IMR-90 (cell line): ENCODE data around the gene NUP210. TPM values are rescaled to one million over a fixed set of nuclear protein-coding genes. Genes with fewer than 3 reads are reported as not detected.

Experiments used
- ATAC-seq: fragments of 200-7000 bp; cut with Tn5 transposase; 2 replicates; pipeline ENCODE4 v1.9.1; 2020; ENCODE audit warnings: low read depth, mild to moderate bottlenecking, moderate library complexity
- BruUV-seq: library from RNA; stranded (reverse); fragments of 400-500 nt; replicated peaks from 2 replicates; lab custom pipeline; 2021; lab: Mats Ljungman, UMichigan
- CTCF ChIA-PET: fragments of 300-600 bp; formaldehyde crosslinking; extraction: SDS; loops from one replicate; lab custom pipeline; 2021; ENCODE audit warnings: antibody characterized with exemption; lab: Yijun Ruan, JAX
- POLR2A ChIA-PET: fragments of 300-600 bp; sonication (Branson Sonifier 250); formaldehyde crosslinking; loops from one replicate; lab custom pipeline; 2022; ENCODE audit warnings: antibody characterized with exemption; ENCODE audit not compliant: unreplicated experiment; lab: Charles Lee
- DNase-seq: peaks from one replicate; pipeline ENCODE4 v3.0.0; 2013
- H2AFZ ChIP-seq: replicated peaks from 2 replicates; pipeline ENCODE3; 2013; ENCODE audit warnings: low read length, mild to moderate bottlenecking; ENCODE audit not compliant: poor library complexity
- H2AK5ac ChIP-seq: 2 replicates; pipeline ENCODE4 v1.6.1; 2013; ENCODE audit warnings: low read depth, low read length, inconsistent platforms
- H2AK9ac ChIP-seq: replicated peaks from 2 replicates; pipeline ENCODE3; 2013; ENCODE audit warnings: mild to moderate bottlenecking, low read depth, low read length, moderate library complexity; ENCODE audit not compliant: poor library complexity
- H2BK120ac ChIP-seq: 2 replicates; pipeline ENCODE4 v1.6.1; 2013; ENCODE audit warnings: low read depth, low read length, inconsistent platforms
- H2BK15ac ChIP-seq: 3 replicates; pipeline ENCODE4 v1.6.1; 2013; ENCODE audit warnings: low read depth, low read length, inconsistent platforms
- H2BK20ac ChIP-seq: 2 replicates; pipeline ENCODE4 v1.6.1; 2013; ENCODE audit warnings: low read depth, mild to moderate bottlenecking, inconsistent platforms, low read length, moderate library complexity
- H2BK5ac ChIP-seq: 2 replicates; pipeline ENCODE4 v1.6.1; 2013; ENCODE audit warnings: mild to moderate bottlenecking, low read depth, low read length, inconsistent platforms; ENCODE audit not compliant: poor library complexity, severe bottlenecking
- H3K14ac ChIP-seq: replicated peaks from 2 replicates; pipeline ENCODE4 v1.6.1; 2013; ENCODE audit warnings: low read depth, low read length, inconsistent platforms
- H3K18ac ChIP-seq: 2 replicates; pipeline ENCODE4 v1.6.1; 2013; ENCODE audit warnings: low read depth, low read length, control low read depth
- H3K23ac ChIP-seq: 2 replicates; pipeline ENCODE4 v1.6.1; 2013; ENCODE audit warnings: low read depth, low read length, inconsistent platforms
- H3K27ac ChIP-seq: 2 replicates; pipeline ENCODE4 v1.5.1; 2013; ENCODE audit warnings: mild to moderate bottlenecking, control low read depth, low read length; ENCODE audit not compliant: insufficient read depth
- H3K27me3 ChIP-seq: 2 replicates; pipeline ENCODE4 v1.6.1; 2013; ENCODE audit warnings: low read length; ENCODE audit not compliant: control insufficient read depth, insufficient read depth
- H3K36me3 ChIP-seq: 2 replicates; pipeline ENCODE4 v1.6.1; 2013; ENCODE audit warnings: low read length, mixed read lengths; ENCODE audit not compliant: control insufficient read depth, insufficient read depth
- H3K4ac ChIP-seq: 2 replicates; pipeline ENCODE4 v1.6.1; 2013; ENCODE audit warnings: low read depth, low read length, inconsistent platforms
- H3K4me1 ChIP-seq: 2 replicates; pipeline ENCODE4 v1.6.1; 2013; ENCODE audit warnings: low read length, mixed read lengths; ENCODE audit not compliant: control insufficient read depth, insufficient read depth
- H3K4me2 ChIP-seq: 2 replicates; pipeline ENCODE4 v1.6.1; 2013; ENCODE audit warnings: low read depth, mild to moderate bottlenecking, control low read depth, low read length, moderate library complexity
- H3K4me3 ChIP-seq: 2 replicates; pipeline ENCODE4 v1.5.1; 2013; ENCODE audit warnings: low read depth, mild to moderate bottlenecking, control low read depth, low read length, moderate library complexity; ENCODE audit not compliant: insufficient read depth
- H3K56ac ChIP-seq: 2 replicates; pipeline ENCODE4 v1.6.1; 2013; ENCODE audit warnings: low read length, inconsistent platforms; ENCODE audit not compliant: insufficient read depth; ENCODE audit errors: extremely low read depth
- H3K79me1 ChIP-seq, 2 experiments: 2 replicates each; pipeline ENCODE4 v1.6.1; 2013; ENCODE audit warnings: low read length in 2 of 2, inconsistent platforms in 1 of 2, low read depth in 1 of 2
- H3K9ac ChIP-seq: 2 replicates; pipeline ENCODE4 v1.6.1; 2013; ENCODE audit warnings: low read depth, low read length, control low read depth
- H3K9me1 ChIP-seq: 2 replicates; pipeline ENCODE4 v1.6.1; 2013; ENCODE audit warnings: low read length, inconsistent platforms; ENCODE audit not compliant: insufficient read depth
- H3K9me3 ChIP-seq: 2 replicates; pipeline ENCODE4 v1.6.1; 2013; ENCODE audit warnings: low read length; ENCODE audit not compliant: control insufficient read depth, insufficient read depth
- H4K20me1 ChIP-seq: 2 replicates; pipeline ENCODE4 v1.6.1; 2013; ENCODE audit warnings: low read length, inconsistent platforms; ENCODE audit not compliant: insufficient read depth
- H4K5ac ChIP-seq: 2 replicates; pipeline ENCODE4 v1.6.1; 2013; ENCODE audit warnings: mild to moderate bottlenecking, low read depth, low read length, control low read depth
- H4K8ac ChIP-seq, 2 experiments: 2 replicates each; pipeline ENCODE4 v1.6.1; 2013; ENCODE audit warnings: low read depth in 2 of 2, low read length in 2 of 2, control low read depth in 1 of 2, inconsistent platforms in 1 of 2
- H4K91ac ChIP-seq: 2 replicates; pipeline ENCODE4 v1.6.1; 2013; ENCODE audit warnings: low read depth, low read length, inconsistent platforms; ENCODE audit not compliant: insufficient read depth
- BHLHE40 ChIP-seq: fragments of 150-350 bp; IDR thresholded peaks from 2 replicates; pipeline ENCODE4 v1.6.1; 2016; ENCODE audit warnings: mild to moderate bottlenecking, low read depth, low read length
- CEBPB ChIP-seq: IDR thresholded peaks from 2 replicates; pipeline ENCODE4 v1.6.1; 2012; ENCODE audit warnings: low read depth, low read length, improper control_type of control experiment
- FOS ChIP-seq: fragments of 150-350 bp; IDR thresholded peaks from 2 replicates; pipeline ENCODE4 v1.6.1; 2016; ENCODE audit warnings: low read depth, low read length
- MAFK ChIP-seq: IDR thresholded peaks from 2 replicates; pipeline ENCODE4 v1.6.1; 2012; ENCODE audit warnings: low read depth, low read length, improper control_type of control experiment
- MAZ ChIP-seq: IDR thresholded peaks from 2 replicates; pipeline ENCODE4 v1.6.1; 2012; ENCODE audit warnings: low read depth, mild to moderate bottlenecking, low read length, improper control_type of control experiment, moderate library complexity, borderline replicate concordance
- MXI1 ChIP-seq: IDR thresholded peaks from 2 replicates; pipeline ENCODE4 v1.6.1; 2012; ENCODE audit warnings: low read depth, mild to moderate bottlenecking, low read length, moderate library complexity, borderline replicate concordance
- RCOR1 ChIP-seq: IDR thresholded peaks from 2 replicates; pipeline ENCODE4 v1.6.1; 2012; ENCODE audit warnings: mild to moderate bottlenecking, low read length, improper control_type of control experiment; ENCODE audit not compliant: insufficient replicate concordance
- SMC3 ChIP-seq: fragments of 150-350 bp; IDR thresholded peaks from 2 replicates; pipeline ENCODE4 v1.6.1; 2016; ENCODE audit warnings: low read depth, mild to moderate bottlenecking, antibody characterized with exemption, low read length, moderate library complexity
- WGBS, 2 experiments: methylation state at CpG; one replicate each; pipeline versions ENCODE4 v1.1.5 to v1.1.7; 2013; ENCODE audit warnings: missing lambda C conversion rate in 2 of 2; ENCODE audit not compliant: insufficient read length in 1 of 2; ENCODE audit errors: extremely low coverage in 2 of 2; 5-methylcytosine and 5-hydroxymethylcytosine counted together
- dilution Hi-C: fragments of 300-500 bp; cut with HindIII; formaldehyde crosslinking; loops from one replicate; pipeline ENCODE4 v1.14.3; 2018; ENCODE audit warnings: low sequenced_read_pairs; ENCODE audit not compliant: unreplicated experiment
- in situ Hi-C: fragments of 300-500 bp; cut with MboI; formaldehyde crosslinking; loops from 3 replicates; pipeline ENCODE4 v1.14.3; 2019; ENCODE audit warnings: low sequenced_read_pairs, inconsistent platforms, mixed read lengths
- intact Hi-C: fragments of 100-400 bp; cut with micrococcal nuclease; formaldehyde crosslinking; loops from 2 replicates; pipeline ENCODE4 v1.10.0; 2022
- polyA plus RNA-seq, 3 experiments: library from polyadenylated mRNA; depleted of rRNA; stranded (reverse); fragments of >200 nt; gene quantifications; 2 replicates each; pipeline ENCODE4 v1.2.3, GENCODE V29; 2012; ENCODE audit warnings: low replicate concordance in 1 of 3
- total RNA-seq: library from RNA; depleted of rRNA; stranded (reverse); fragments of >200 nt; gene quantifications from 2 replicates; pipeline ENCODE4 v1.2.3, GENCODE V29; 2012
- TF ChIP-seq, protein P1 (sequence below): fragments of 150-350 bp; IDR thresholded peaks from 2 replicates; pipeline ENCODE4 v1.6.1; 2016; ENCODE audit warnings: low read depth, mild to moderate bottlenecking, low read length, moderate library complexity, borderline replicate concordance
- TF ChIP-seq, protein P2 (sequence below): conservative IDR thresholded peaks from 2 replicates; pipeline ENCODE4 v1.5.1; 2012; ENCODE audit warnings: mild to moderate bottlenecking, low read depth, low read length, improper control_type of control experiment

The NUP210 gene
- total and polyA plus RNA-seq, 2 of the 4 experiments (the other 2 are of a cell fraction) = under 0.01 to 0.03 TPM

DNA sequence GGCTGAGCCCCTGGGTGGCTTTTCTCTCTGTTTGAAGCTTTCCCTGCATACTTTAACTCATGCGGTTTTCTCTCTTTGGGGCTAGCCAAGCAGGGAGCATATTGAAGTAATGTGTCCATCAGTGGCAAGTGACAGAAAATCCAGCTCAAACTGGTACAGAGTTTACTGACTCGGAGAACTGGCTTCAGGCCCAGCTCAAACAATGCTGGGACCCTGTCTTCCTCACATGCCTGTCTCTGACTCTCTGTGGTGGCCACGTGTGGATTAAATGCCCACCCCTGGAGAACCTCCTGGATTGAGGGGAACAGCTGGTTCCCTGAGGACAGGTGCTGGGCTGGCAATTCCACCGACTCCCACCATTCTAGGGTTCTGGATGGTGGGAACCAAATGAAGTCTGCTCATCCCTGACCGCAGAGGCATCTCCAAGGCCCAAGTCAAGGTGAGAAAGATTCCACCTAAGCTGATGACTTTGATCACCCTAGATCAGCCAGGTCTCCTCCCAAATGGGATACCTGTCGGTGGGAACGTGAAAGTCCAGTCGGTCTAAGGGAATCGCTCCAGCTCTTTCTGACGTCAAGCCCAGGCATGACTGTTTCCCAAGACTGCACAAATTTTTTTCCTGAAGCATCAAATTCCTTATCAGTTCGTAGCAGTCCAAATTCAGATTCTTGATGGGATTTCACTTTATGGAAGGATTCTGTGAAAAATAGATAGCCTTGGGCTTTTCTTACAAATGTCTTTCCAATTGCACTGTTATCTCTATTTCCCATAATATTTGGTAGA, 43.7 kb upstream of the NUP210 start:
- Histone ChIP-seq H4K8ac (no peak overlapping the region), H2AK5ac (no peak overlapping the region), H4K91ac (no peak overlapping the region), H2BK15ac (no peak overlapping the region), H3K23ac (no peak overlapping the region), H3K9ac (no peak overlapping the region), H3K36me3 (no peaks in the 10 kb centered on the region), H3K27ac (no peak overlapping the region), H3K9me1 (no peaks in the 10 kb centered on the region), H3K14ac (no peak overlapping the region), H3K4ac (no peak overlapping the region), H3K27me3 (peaks cover 34% of the 10 kb centered on the region), H3K4me3 (no peak overlapping the region), H3K56ac (no peak overlapping the region), H3K79me1 (no peaks in the 10 kb centered on the region), H3K18ac (no peak overlapping the region), H2BK120ac (no peak overlapping the region), H3K4me1 (no peaks in the 10 kb centered on the region), H2AK9ac (no peak overlapping the region), H2BK5ac (no peak overlapping the region), H2AFZ (no peak overlapping the region), H3K9me3 (no peaks in the 10 kb centered on the region), H2BK20ac (no peak overlapping the region), H4K20me1 (no peaks in the 10 kb centered on the region), H4K5ac (no peak overlapping the region), H3K4me2 (no peak overlapping the region)
- no peak for ATAC-seq
- 70% methylated on average over 5 of the region's 11 CpGs; no CpG with 5 or more reads in 1 of the 2 experiments for WGBS, 2 experiments
- intact Hi-C loops = no loop called here
- ChIA-PET POLR2A (no interaction called here), CTCF (no interaction called here)
- TF ChIP-seq FOS = no peak
- TF ChIP-seq, protein P1, sequence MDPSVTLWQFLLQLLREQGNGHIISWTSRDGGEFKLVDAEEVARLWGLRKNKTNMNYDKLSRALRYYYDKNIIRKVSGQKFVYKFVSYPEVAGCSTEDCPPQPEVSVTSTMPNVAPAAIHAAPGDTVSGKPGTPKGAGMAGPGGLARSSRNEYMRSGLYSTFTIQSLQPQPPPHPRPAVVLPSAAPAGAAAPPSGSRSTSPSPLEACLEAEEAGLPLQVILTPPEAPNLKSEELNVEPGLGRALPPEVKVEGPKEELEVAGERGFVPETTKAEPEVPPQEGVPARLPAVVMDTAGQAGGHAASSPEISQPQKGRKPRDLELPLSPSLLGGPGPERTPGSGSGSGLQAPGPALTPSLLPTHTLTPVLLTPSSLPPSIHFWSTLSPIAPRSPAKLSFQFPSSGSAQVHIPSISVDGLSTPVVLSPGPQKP = no peak
- no peak for TF ChIP-seq SMC3
- no peak for TF ChIP-seq RCOR1
- no peak for TF ChIP-seq MXI1
- TF ChIP-seq MAFK = no peak
- TF ChIP-seq, protein P2, sequence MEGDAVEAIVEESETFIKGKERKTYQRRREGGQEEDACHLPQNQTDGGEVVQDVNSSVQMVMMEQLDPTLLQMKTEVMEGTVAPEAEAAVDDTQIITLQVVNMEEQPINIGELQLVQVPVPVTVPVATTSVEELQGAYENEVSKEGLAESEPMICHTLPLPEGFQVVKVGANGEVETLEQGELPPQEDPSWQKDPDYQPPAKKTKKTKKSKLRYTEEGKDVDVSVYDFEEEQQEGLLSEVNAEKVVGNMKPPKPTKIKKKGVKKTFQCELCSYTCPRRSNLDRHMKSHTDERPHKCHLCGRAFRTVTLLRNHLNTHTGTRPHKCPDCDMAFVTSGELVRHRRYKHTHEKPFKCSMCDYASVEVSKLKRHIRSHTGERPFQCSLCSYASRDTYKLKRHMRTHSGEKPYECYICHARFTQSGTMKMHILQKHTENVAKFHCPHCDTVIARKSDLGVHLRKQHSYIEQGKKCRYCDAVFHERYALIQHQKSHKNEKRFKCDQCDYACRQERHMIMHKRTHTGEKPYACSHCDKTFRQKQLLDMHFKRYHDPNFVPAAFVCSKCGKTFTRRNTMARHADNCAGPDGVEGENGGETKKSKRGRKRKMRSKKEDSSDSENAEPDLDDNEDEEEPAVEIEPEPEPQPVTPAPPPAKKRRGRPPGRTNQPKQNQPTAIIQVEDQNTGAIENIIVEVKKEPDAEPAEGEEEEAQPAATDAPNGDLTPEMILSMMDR = no peak
- no peak for TF ChIP-seq CEBPB
- TF ChIP-seq MAZ = no peak
- TF ChIP-seq BHLHE40 = no peak
- in situ Hi-C loops = no loop called here
- no peak for DNase-seq
- dilution Hi-C loops = no loop called here
- BruUV-seq = no TSS peak
